ENCODE measurements around the gene TLL2. TPM values are rescaled to one million over a fixed set of nuclear protein-coding genes. Genes with fewer than 3 reads are reported as not detected.

Gene TLL2
- total and polyA plus RNA-seq, 2 of the 4 experiments (the other 2 are of a cell fraction) = under 0.01 to 0.05 TPM

DNA sequence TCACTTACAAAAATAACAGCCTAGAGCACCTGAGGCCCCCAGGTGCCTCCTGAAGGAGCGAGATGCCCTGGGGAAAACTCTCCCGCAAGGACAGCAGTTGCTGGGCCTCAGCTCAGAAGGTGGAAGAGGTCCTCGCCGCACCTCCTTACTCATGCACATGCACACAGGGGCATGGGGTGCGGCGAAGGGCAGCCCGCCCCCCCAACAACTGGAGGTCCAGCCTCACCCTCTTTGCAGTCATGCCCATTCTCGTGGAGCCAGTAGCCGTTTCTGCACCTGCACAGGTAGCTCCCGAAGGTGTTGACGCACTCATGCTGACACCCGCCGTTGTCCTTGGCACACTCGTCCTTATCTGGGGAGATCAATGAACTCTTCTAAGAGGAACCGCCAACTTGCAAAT is 135.0 kb downstream of the TLL2 start:
- ChIA-PET CTCF (no interaction called here), POLR2A (ENCODE audit: unreplicated experiment) (no interaction called here)
- DNase-seq (no peak), ATAC-seq (ENCODE audit: low read depth) (no peak)
- H4K5ac ChIP-seq (ENCODE audit: low read depth, low read length) = no peak overlapping the region
- no peak overlapping the region for H4K91ac ChIP-seq (ENCODE audit: insufficient read depth, low read depth, low read length)
- H2BK5ac ChIP-seq (ENCODE audit: low read depth, low read length, poor library complexity, severe bottlenecking) = no peak overlapping the region
- no peak overlapping the region for H3K4me3 ChIP-seq (ENCODE audit: insufficient read depth, low read depth, low read length)
- intact Hi-C loops (cut with micrococcal nuclease) (loop anchor here (5.0 to 10.0 kb wide), 3 partner anchors 454 to 834 kb away; partner anchors contain the start of gene LCOR), dilution Hi-C loops (cut with HindIII; ENCODE audit: low sequenced_read_pairs, unreplicated experiment) (no loop called here), in situ Hi-C loops (cut with MboI; ENCODE audit: low sequenced_read_pairs) (no loop called here)
- H2BK120ac ChIP-seq (ENCODE audit: low read depth, low read length) = no peak overlapping the region
- no peaks in the 10 kb centered on the region for H3K9me3 ChIP-seq (ENCODE audit: control insufficient read depth, insufficient read depth, low read length)
- H3K79me1 ChIP-seq (ENCODE audit: low read depth in 1 of 2, low read length in 2 of 2) = no peaks in the 10 kb centered on the region
- H4K20me1 ChIP-seq (ENCODE audit: insufficient read depth, low read length) = no peaks in the 10 kb centered on the region
- H4K8ac ChIP-seq (ENCODE audit: low read depth in 2 of 2, low read length in 2 of 2) = no peak overlapping the region
- H2AFZ ChIP-seq (replicated peaks; ENCODE audit: low read length, poor library complexity) = no peak overlapping the region
- H2AK5ac ChIP-seq (ENCODE audit: low read depth, low read length) = no peak overlapping the region
- no peak overlapping the region for H3K14ac ChIP-seq (replicated peaks; ENCODE audit: low read depth, low read length)
- no peak overlapping the region for H2AK9ac ChIP-seq (replicated peaks; ENCODE audit: low read depth, low read length, poor library complexity)
- H3K4ac ChIP-seq (ENCODE audit: low read depth, low read length) = no peak overlapping the region
- no TSS peak for BruUV-seq (replicated peaks)
- no peak overlapping the region for H3K23ac ChIP-seq (ENCODE audit: low read depth, low read length)
- H2BK15ac ChIP-seq (ENCODE audit: low read depth, low read length) = no peak overlapping the region
- TF ChIP-seq BHLHE40 (IDR thresholded peaks at IDR 0.05; ENCODE audit: low read depth, low read length) (no peak), MAFK (IDR thresholded peaks at IDR 0.05; ENCODE audit: low read depth, low read length) (no peak), SMC3 (IDR thresholded peaks at IDR 0.05; ENCODE audit: low read depth, low read length) (no peak), FOS (IDR thresholded peaks at IDR 0.05; ENCODE audit: low read depth, low read length) (no peak), RFX5 (IDR thresholded peaks at IDR 0.05; ENCODE audit: low read depth, low read length) (no peak), POLR2A (IDR thresholded peaks at IDR 0.05; ENCODE audit: low read depth, low read length) (no peak), RCOR1 (IDR thresholded peaks at IDR 0.05; ENCODE audit: insufficient replicate concordance, low read length) (no peak)
- TF ChIP-seq, protein P1, sequence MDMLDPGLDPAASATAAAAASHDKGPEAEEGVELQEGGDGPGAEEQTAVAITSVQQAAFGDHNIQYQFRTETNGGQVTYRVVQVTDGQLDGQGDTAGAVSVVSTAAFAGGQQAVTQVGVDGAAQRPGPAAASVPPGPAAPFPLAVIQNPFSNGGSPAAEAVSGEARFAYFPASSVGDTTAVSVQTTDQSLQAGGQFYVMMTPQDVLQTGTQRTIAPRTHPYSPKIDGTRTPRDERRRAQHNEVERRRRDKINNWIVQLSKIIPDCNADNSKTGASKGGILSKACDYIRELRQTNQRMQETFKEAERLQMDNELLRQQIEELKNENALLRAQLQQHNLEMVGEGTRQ (IDR thresholded peaks at IDR 0.05; ENCODE audit: low read depth, low read length) = no peak
- TF ChIP-seq, protein P2, sequence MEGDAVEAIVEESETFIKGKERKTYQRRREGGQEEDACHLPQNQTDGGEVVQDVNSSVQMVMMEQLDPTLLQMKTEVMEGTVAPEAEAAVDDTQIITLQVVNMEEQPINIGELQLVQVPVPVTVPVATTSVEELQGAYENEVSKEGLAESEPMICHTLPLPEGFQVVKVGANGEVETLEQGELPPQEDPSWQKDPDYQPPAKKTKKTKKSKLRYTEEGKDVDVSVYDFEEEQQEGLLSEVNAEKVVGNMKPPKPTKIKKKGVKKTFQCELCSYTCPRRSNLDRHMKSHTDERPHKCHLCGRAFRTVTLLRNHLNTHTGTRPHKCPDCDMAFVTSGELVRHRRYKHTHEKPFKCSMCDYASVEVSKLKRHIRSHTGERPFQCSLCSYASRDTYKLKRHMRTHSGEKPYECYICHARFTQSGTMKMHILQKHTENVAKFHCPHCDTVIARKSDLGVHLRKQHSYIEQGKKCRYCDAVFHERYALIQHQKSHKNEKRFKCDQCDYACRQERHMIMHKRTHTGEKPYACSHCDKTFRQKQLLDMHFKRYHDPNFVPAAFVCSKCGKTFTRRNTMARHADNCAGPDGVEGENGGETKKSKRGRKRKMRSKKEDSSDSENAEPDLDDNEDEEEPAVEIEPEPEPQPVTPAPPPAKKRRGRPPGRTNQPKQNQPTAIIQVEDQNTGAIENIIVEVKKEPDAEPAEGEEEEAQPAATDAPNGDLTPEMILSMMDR (conservative IDR thresholded peaks at IDR 0.05; ENCODE audit: low read depth, low read length) = no peak
- TF ChIP-seq, protein P3, sequence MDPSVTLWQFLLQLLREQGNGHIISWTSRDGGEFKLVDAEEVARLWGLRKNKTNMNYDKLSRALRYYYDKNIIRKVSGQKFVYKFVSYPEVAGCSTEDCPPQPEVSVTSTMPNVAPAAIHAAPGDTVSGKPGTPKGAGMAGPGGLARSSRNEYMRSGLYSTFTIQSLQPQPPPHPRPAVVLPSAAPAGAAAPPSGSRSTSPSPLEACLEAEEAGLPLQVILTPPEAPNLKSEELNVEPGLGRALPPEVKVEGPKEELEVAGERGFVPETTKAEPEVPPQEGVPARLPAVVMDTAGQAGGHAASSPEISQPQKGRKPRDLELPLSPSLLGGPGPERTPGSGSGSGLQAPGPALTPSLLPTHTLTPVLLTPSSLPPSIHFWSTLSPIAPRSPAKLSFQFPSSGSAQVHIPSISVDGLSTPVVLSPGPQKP (IDR thresholded peaks at IDR 0.05; ENCODE audit: borderline replicate concordance, low read depth, low read length) = no peak
- no peak overlapping the region for H3K9ac ChIP-seq (ENCODE audit: low read depth, low read length)
- no peaks in the 10 kb centered on the region for H3K36me3 ChIP-seq (ENCODE audit: control insufficient read depth, insufficient read depth, low read length)
- no peak overlapping the region for H3K4me2 ChIP-seq (ENCODE audit: low read depth, low read length)
- no peak overlapping the region for H3K56ac ChIP-seq (ENCODE audit: extremely low read depth, insufficient read depth, low read length)
- H2BK20ac ChIP-seq (ENCODE audit: low read depth, low read length) = no peak overlapping the region
- H3K18ac ChIP-seq (ENCODE audit: low read depth, low read length) = no peak overlapping the region
- H3K4me1 ChIP-seq (ENCODE audit: control insufficient read depth, insufficient read depth, low read length) = no peaks in the 10 kb centered on the region
- H3K27me3 ChIP-seq (ENCODE audit: control insufficient read depth, insufficient read depth, low read length) = peaks cover 9% of the 10 kb centered on the region
- peaks cover 3% of the 10 kb centered on the region; the same call in 1 of the 2 replicates for H3K9me1 ChIP-seq (ENCODE audit: insufficient read depth, low read length)
- no peak overlapping the region for H3K27ac ChIP-seq (ENCODE audit: insufficient read depth, low read length)
- 66% methylated on average over 11 of the region's 15 CpGs; no CpG with 5 or more reads in 1 of the 2 experiments for WGBS, 2 experiments (ENCODE audit: extremely low coverage in 2 of 2, insufficient read length in 1 of 2)
